ENCODE measurements around the gene USP36. TPM values are rescaled to one million over a fixed set of nuclear protein-coding genes. Genes with fewer than 3 reads are reported as not detected.
A peak's percentile ranks its signal among the peaks of the same experiment; 100 is the strongest.

The USP36 gene
- total and polyA plus RNA-seq, 9 of the 15 experiments (the other 6 are each of a cell fraction or from before 2014, with no cell fraction given): 6.4 to 72.8 (median 22.5) TPM

DNA sequence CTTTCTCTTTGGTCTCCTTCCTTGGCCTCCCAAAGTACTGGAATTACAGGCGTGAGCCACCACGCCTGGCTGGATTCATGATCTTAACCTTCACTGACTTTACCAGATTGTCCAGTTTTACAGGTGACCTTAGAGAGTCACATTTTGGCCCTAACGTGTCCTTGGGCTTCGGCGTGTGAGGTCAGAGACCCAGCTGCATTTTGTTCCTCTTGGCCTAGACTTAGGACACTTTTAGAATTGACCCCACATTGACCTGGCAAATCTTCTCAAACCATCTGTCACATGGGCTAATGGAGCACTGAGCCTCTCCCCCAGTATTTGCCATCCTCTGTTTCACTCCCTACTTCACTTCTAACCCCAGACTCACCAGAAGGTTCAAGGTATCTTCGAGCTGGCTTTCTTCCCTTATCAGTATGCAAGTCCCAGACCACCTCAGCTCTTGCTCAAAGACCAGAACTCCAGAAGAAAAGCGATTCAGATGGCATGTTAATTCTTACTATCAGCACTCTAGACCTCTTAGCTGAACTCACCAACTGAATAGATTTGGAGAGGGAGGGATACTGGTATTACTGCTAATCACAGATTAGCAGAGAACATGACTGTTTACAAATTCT lies 56.8 kb downstream of the USP36 start (continued):
- TF ChIP-seq, protein P1, sequence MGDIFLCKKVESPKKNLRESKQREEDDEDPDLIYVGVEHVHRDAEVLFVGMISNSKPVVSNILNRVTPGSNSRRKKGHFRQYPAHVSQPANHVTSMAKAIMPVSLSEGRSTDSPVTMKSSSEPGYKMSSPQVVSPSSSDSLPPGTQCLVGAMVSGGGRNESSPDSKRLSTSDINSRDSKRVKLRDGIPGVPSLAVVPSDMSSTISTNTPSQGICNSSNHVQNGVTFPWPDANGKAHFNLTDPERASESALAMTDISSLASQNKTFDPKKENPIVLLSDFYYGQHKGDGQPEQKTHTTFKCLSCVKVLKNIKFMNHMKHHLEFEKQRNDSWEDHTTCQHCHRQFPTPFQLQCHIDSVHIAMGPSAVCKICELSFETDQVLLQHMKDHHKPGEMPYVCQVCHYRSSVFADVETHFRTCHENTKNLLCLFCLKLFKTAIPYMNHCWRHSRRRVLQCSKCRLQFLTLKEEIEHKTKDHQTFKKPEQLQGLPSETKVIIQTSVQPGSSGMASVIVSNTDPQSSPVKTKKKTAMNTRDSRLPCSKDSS (IDR thresholded peaks at IDR 0.05; ENCODE audit: low read depth, partially characterized antibody): no peak
- TF ChIP-seq SIN3B (IDR thresholded peaks at IDR 0.05; ENCODE audit: low read depth) (no peak), RBM34 (IDR thresholded peaks at IDR 0.05; ENCODE audit: borderline replicate concordance, insufficient read depth, low read length) (no peak), NELFE (IDR thresholded peaks at IDR 0.05; ENCODE audit: insufficient read depth, insufficient read length) (no peak), CBX2 (IDR thresholded peaks at IDR 0.05; ENCODE audit: insufficient read depth, low read length, poor library complexity, severe bottlenecking) (no peak), RBM17 (IDR thresholded peaks at IDR 0.05; ENCODE audit: borderline replicate concordance, low read depth, low read length) (no peak), CHCHD3 (CRISPR knock-in tag; IDR thresholded peaks at IDR 0.05) (no peak), ZNF436 (CRISPR knock-in tag; IDR thresholded peaks at IDR 0.05) (no peak), MCM3 (IDR thresholded peaks at IDR 0.05) (no peak), RBM22 (IDR thresholded peaks at IDR 0.05; ENCODE audit: low read depth, low read length, poor library complexity, severe bottlenecking) (no peak), ZNF76 (CRISPR knock-in tag; IDR thresholded peaks at IDR 0.05; ENCODE audit: borderline replicate concordance) (0 out of 2 replicates have a peak, but pooled peaks have one; percentile 7), KAT7 (CRISPR knock-in tag; IDR thresholded peaks at IDR 0.05; ENCODE audit: borderline replicate concordance) (no peak), ARID1B (IDR thresholded peaks at IDR 0.05) (peak; percentile 89), MAFK (IDR thresholded peaks at IDR 0.05; ENCODE audit: low read length) (no peak), NFIC (IDR thresholded peaks at IDR 0.05) (peak; percentile 61; the same call in 1 of the 2 replicates), POLR2B (IDR thresholded peaks at IDR 0.05; ENCODE audit: low read depth, partially characterized antibody) (no peak)
- TF ChIP-seq, protein P2, sequence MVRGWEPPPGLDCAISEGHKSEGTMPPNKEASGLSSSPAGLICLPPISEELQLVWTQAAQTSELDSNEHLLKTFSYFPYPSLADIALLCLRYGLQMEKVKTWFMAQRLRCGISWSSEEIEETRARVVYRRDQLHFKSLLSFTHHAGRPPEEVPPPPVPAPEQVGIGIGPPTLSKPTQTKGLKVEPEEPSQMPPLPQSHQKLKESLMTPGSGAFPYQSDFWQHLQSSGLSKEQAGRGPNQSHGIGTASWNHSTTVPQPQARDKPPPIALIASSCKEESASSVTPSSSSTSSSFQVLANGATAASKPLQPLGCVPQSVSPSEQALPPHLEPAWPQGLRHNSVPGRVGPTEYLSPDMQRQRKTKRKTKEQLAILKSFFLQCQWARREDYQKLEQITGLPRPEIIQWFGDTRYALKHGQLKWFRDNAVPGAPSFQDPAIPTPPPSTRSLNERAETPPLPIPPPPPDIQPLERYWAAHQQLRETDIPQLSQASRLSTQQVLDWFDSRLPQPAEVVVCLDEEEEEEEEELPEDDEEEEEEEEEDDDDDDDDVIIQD (CRISPR knock-in tag; IDR thresholded peaks at IDR 0.05): no peak
- TF ChIP-seq, protein P3, sequence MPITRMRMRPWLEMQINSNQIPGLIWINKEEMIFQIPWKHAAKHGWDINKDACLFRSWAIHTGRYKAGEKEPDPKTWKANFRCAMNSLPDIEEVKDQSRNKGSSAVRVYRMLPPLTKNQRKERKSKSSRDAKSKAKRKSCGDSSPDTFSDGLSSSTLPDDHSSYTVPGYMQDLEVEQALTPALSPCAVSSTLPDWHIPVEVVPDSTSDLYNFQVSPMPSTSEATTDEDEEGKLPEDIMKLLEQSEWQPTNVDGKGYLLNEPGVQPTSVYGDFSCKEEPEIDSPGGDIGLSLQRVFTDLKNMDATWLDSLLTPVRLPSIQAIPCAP (CRISPR knock-in tag; IDR thresholded peaks at IDR 0.05; ENCODE audit: borderline replicate concordance): no peak
- TF ChIP-seq, protein P4, sequence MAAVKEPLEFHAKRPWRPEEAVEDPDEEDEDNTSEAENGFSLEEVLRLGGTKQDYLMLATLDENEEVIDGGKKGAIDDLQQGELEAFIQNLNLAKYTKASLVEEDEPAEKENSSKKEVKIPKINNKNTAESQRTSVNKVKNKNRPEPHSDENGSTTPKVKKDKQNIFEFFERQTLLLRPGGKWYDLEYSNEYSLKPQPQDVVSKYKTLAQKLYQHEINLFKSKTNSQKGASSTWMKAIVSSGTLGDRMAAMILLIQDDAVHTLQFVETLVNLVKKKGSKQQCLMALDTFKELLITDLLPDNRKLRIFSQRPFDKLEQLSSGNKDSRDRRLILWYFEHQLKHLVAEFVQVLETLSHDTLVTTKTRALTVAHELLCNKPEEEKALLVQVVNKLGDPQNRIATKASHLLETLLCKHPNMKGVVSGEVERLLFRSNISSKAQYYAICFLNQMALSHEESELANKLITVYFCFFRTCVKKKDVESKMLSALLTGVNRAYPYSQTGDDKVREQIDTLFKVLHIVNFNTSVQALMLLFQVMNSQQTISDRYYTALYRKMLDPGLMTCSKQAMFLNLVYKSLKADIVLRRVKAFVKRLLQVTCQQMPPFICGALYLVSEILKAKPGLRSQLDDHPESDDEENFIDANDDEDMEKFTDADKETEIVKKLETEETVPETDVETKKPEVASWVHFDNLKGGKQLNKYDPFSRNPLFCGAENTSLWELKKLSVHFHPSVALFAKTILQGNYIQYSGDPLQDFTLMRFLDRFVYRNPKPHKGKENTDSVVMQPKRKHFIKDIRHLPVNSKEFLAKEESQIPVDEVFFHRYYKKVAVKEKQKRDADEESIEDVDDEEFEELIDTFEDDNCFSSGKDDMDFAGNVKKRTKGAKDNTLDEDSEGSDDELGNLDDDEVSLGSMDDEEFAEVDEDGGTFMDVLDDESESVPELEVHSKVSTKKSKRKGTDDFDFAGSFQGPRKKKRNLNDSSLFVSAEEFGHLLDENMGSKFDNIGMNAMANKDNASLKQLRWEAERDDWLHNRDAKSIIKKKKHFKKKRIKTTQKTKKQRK (IDR thresholded peaks at IDR 0.05; ENCODE audit: borderline replicate concordance, low read depth, low read length): no peak

Data from K562 (cell line).